H7 (cell line): ENCODE measurements around the gene NEK7. TPM values are rescaled to one million over a fixed set of nuclear protein-coding genes. Genes with fewer than 3 reads are reported as not detected.

Experiments
- DNase-seq: peaks from one replicate; pipeline ENCODE4 v3.0.0; 2012
- H3K27me3 ChIP-seq: 2 replicates; pipeline ENCODE4 v1.6.0; 2011; ENCODE audit warnings: mild to moderate bottlenecking, low read length; ENCODE audit not compliant: control insufficient read depth, insufficient read depth
- H3K36me3 ChIP-seq: replicated peaks from 2 replicates; pipeline ENCODE4 v1.5.1; 2011; ENCODE audit warnings: low read length; ENCODE audit not compliant: control insufficient read depth, insufficient read depth
- H3K4me3 ChIP-seq: 2 replicates; pipeline ENCODE4 v1.5.1; 2011; ENCODE audit warnings: low read depth, mild to moderate bottlenecking, control low read depth, low read length, moderate library complexity; ENCODE audit not compliant: insufficient read depth
- total RNA-seq: library from RNA; depleted of rRNA; stranded (reverse); fragments of >200 nt; shearing (Covaris generic); gene quantifications from 2 replicates; pipeline ENCODE4 v1.2.3, GENCODE V29; 2014; rRNA removed

Gene NEK7
- total RNA-seq, 1 experiment from 2014 or later = 20.3 TPM

DNA sequence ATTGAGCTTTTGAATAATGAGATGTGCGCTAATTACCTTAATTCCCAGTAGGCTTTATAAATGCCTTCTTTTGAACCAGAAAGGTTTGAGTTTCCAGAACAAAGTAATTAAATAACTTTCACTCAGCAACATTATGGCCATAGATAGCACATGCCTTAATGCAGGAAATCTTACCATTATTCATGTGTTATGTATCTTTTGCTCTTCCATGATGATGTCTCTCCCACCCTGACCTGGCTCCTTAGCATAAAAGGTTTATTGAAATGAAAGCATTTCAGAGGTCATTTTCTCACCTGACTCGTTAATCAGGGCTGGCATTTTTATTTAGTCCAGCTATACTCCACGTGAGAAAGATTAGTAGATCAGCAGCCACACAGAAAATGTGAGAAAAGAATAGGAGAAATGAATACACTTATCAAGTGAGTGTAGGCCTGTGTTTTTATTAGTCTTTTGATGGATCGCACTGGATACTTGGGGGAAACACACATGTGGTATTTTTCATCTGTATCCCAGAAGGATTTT lies 203.5 kb downstream of the NEK7 start:
- no peak for DNase-seq
- no peaks in the 10 kb centered on the region for H3K36me3 ChIP-seq
- H3K27me3 ChIP-seq = no peaks in the 10 kb centered on the region
- no peak overlapping the region for H3K4me3 ChIP-seq

DNA sequence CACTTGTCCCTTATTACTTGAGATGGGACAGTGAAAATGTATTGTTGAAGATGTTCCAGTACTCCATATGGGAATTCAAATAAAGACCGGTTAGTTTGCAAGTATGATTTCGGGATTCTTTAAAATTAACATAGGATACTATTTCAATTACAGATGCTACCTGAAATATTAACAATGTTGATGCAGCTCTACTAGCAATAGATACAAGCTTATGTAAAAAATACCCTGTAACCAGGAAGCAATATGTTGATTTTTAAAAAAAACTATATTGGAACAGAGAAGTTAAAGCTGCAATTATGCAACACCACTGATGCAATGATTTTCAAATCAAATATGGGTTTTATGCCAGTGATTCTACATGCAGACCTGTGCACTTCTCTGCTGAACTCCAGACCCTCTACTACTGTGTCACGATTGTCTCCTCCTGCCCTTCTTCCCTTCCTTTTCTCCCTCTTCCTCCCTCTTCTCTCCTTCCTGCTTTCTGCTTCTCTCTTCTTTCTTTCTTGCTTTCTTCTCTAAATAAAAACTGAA lies 204.5 kb downstream of the NEK7 start:
- Histone ChIP-seq H3K27me3 (no peaks in the 10 kb centered on the region), H3K4me3 (no peak overlapping the region), H3K36me3 (no peaks in the 10 kb centered on the region)
- no peak for DNase-seq

DNA sequence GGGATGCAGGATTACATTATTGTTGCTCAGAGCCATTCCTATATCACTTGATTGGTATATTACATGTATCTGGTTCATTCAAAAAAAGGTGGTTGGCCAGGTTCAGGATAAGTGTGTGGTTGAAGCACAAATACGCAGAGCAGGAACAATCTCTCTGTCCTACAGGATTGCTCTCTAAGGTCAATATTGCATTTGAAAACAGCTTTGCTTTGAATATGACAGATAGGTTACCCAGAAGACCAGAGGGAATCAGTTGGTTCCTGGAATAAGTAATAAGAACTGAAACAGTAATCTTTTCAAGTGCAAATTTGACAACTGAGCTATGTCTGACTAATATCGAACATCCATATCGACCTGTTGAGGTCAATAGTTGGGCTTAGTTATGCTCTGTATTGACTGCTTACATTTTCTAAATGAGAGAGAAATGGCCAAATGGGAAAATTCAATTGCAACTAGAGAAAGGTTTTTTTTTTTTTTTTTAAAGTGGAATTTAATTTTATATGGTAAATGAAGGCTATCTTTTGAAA lies 206.9 kb downstream of the NEK7 start:
- Histone ChIP-seq H3K27me3 (no peaks in the 10 kb centered on the region), H3K36me3 (no peaks in the 10 kb centered on the region), H3K4me3 (no peak overlapping the region)
- no peak for DNase-seq

DNA sequence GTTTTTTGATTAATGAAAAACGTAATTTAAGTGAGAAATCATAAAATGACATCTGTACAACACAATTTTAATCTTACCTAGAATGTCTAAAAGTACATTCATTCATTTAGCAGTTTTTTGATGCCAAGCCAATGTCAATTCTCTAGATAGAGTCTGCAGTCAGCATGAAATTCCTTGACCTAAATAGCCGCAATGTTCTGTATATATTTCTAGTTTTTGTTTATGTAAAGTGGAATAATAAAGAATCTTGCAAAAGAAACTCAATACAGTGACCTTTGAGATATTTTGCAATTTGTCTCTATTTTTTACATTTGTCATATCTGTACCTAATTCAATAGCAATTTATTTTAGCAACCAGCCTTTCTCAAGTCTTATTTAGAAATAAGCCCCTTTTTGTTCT lies 207.7 kb downstream of the NEK7 start:
- no peaks in the 10 kb centered on the region for H3K36me3 ChIP-seq
- no peak overlapping the region for H3K4me3 ChIP-seq
- no peak for DNase-seq
- no peaks in the 10 kb centered on the region for H3K27me3 ChIP-seq

DNA sequence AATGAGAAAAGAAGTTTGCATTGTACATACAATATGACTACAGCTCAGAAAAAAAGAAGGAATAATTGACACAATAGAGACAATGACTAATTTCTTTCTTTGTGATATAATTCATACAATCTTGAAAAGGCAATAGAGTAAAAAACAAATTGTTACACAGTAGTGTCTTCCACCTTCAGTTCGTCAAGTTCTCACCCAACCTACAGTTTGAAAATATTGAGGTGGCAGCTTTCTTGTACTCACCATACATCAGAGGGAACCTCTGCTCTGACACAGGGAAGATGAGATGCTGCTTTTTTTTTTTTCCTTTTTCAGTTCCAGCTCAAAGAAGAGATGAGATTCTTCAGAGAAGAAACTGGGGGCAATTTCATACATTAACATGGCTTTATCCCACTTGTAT lies 210.5 kb downstream of the NEK7 start:
- DNase-seq = no peak
- Histone ChIP-seq H3K27me3 (no peaks in the 10 kb centered on the region), H3K36me3 (no peaks in the 10 kb centered on the region), H3K4me3 (no peak overlapping the region)

DNA sequence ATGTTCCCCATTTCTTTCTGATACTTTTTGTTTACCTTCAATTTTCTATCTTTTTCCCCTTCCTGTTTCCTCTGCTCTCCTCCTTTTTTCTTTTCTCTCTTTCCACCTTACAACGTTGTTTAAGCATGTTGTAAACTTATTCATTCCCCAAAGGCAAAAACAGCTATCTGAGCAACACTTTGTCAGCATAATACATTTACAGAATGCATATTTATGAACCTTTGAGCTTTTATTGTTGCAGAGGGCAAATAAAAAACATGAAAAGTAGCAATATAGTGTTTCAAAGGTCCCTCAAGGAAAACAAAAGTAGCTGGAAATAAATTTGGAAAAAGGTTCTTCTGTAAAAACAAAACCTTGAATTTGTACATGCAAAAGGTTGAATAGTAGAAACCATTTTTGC lies 214.2 kb downstream of the NEK7 start:
- DNase-seq = no peak
- H3K36me3 ChIP-seq = no peaks in the 10 kb centered on the region
- no peaks in the 10 kb centered on the region for H3K27me3 ChIP-seq
- H3K4me3 ChIP-seq = no peak overlapping the region

Other genes starting within 250 kb of the NEK7 start
- gene LHX9, start 239.6 kb upstream of the NEK7 start, total RNA-seq = 0.03 TPM in 1 of 2 replicates, not detected in the other